ENCODE measurements around the gene CHMP1A. TPM values are rescaled to one million over a fixed set of nuclear protein-coding genes. Genes with fewer than 3 reads are reported as not detected.

Gene CHMP1A
- total RNA-seq, 1 experiment from 2014 or later: 151 TPM

DNA sequence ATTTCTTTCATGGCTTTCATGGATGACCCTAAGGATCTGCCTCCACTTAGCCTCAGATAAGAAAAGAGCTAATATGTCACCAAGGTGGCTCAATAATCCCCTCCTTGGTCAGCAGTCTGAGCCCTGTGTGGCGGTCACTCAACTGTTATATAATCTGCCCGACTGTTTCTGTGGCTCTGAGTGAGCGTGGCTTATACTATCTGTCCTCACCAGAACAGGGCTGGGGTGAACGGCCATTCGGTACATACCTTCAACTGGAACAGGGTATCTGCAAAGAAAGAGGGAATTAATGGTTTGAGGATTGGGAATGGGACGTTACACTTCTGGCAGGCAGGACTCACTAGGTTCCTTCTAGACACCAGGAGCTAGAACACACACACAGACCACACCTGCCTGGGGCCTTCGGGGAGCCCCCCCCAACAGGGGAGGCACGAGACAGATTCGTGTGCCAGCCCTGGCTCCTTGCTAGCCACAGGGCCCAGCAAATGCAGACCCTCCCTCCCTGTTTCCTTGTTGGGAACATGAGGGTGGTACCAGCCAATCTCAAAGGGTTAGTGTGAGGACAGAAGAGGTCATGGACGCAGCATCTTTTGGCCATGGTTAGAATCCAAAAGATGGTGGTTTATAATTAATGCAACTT is 3.7 kb downstream of the CHMP1A start:
- intact Hi-C loops (cut with micrococcal nuclease; ENCODE audit: unreplicated experiment): no loop called here
- H3F3A ChIP-seq (ENCODE audit: insufficient read depth, low read depth): peaks cover 9% of the 10 kb centered on the region; the same call in 1 of the 2 replicates
- H3K27ac ChIP-seq: no peak overlapping the region
- DNase-seq: no peak
- H3K27me3 ChIP-seq (ENCODE audit: insufficient read depth, low read depth): no peaks in the 10 kb centered on the region
- H3K9me2 ChIP-seq (ENCODE audit: insufficient read depth): no peaks in the 10 kb centered on the region
- ChIA-PET POLR2A (ENCODE audit: unreplicated experiment) (interaction anchor here (0.8 kb wide), 1 partner anchor 381 kb away, joined by 3 read pairs; no protein-coding TSS in a partner anchor), CTCF (interaction anchor here (0.7 kb wide), 1 partner anchor 19 kb away, joined by 8 read pairs; no protein-coding TSS in a partner anchor)
- peaks cover 55% of the 10 kb centered on the region for H3K79me2 ChIP-seq (ENCODE audit: low read depth)
- TF ChIP-seq CTCF (conservative IDR thresholded peaks at IDR 0.05) (no peak), EZH2 (IDR thresholded peaks at IDR 0.05; ENCODE audit: low read depth) (no peak)
- H3K9me3 ChIP-seq (ENCODE audit: insufficient read depth, low read depth): no peaks in the 10 kb centered on the region
- H3K4me3 ChIP-seq: no peak overlapping the region
- BruUV-seq (replicated peaks): no TSS peak
- H2AFZ ChIP-seq: no peak overlapping the region
- H3K36me3 ChIP-seq (ENCODE audit: low read depth): 0 out of 2 replicates have a peak, but pooled peaks cover 5% of the 10 kb centered on the region
- peaks cover 19% of the 10 kb centered on the region for H4K20me1 ChIP-seq (ENCODE audit: insufficient read depth)
- H3K4me2 ChIP-seq: no peak overlapping the region
- H3K4me1 ChIP-seq (replicated peaks; ENCODE audit: insufficient read depth): peaks cover 12% of the 10 kb centered on the region

DNA sequence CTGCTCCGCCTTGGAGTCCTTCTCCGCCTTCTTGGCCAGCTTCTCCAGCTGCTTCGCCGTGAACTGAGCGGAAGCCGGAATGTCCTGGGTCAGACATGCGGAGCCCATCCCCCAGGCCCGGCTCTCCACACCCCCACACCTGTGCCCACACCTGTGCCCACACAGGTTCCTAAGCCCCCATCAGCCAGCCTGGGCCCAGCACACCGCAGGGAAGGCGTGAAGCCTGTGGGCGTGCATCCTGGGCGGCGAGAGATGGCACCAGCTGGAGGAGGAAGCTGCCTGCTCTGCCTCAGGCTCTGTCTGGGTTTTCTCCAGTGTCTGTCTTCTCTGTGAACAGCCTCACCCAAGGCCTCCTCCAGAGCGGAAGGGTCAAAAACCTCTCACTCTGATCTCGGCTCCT is 5.9 kb downstream of the CHMP1A start:
- Histone ChIP-seq H3K4me1 (replicated peaks; ENCODE audit: insufficient read depth) (peaks cover 8% of the 10 kb centered on the region), H3K4me3 (no peak overlapping the region), H3K9me2 (ENCODE audit: insufficient read depth) (no peaks in the 10 kb centered on the region), H3K27ac (no peak overlapping the region), H4K20me1 (ENCODE audit: insufficient read depth) (peaks cover 21% of the 10 kb centered on the region), H3K79me2 (ENCODE audit: low read depth) (peaks cover 39% of the 10 kb centered on the region), H3K27me3 (ENCODE audit: insufficient read depth, low read depth) (no peaks in the 10 kb centered on the region), H3K9me3 (ENCODE audit: insufficient read depth, low read depth) (no peaks in the 10 kb centered on the region), H2AFZ (no peak overlapping the region), H3K36me3 (ENCODE audit: low read depth) (0 out of 2 replicates have a peak, but pooled peaks cover 8% of the 10 kb centered on the region), H3F3A (ENCODE audit: insufficient read depth, low read depth) (peaks cover 9% of the 10 kb centered on the region; the same call in 1 of the 2 replicates), H3K4me2 (no peak overlapping the region)
- DNase-seq: no peak
- CTCF ChIA-PET: no interaction called here
- BruUV-seq (replicated peaks): no TSS peak
- TF ChIP-seq CTCF (conservative IDR thresholded peaks at IDR 0.05): no peak
- TF ChIP-seq EZH2 (IDR thresholded peaks at IDR 0.05; ENCODE audit: low read depth): no peak
- intact Hi-C loops (cut with micrococcal nuclease; ENCODE audit: unreplicated experiment): no loop called here
- POLR2A ChIA-PET (ENCODE audit: unreplicated experiment): interaction anchor here (0.6 kb wide), 1 partner anchor 64 kb away, joined by 4 read pairs; no protein-coding TSS in a partner anchor

DNA sequence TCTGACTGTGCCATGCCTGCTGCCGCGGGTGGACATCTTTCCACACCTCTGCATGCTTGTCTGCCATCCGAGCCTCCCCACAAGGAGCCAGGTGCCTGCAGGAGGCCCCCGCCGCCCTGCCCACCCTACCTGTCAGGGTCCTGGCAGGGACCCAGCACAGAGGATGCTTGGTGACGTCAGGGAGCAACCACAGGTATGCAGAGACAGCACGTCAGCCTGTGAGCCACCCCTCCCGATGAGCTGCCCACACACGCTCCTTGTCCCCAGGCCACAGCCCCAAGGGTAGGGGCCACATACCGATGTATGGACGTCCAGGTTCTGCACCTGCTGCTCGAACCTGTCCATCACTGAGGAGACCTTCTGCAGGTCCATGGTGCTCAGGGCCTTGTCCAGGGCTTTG is 10.6 kb downstream of the CHMP1A start:
- Histone ChIP-seq H3F3A (ENCODE audit: insufficient read depth, low read depth) (no peaks in the 10 kb centered on the region; the same call in 1 of the 2 replicates), H3K36me3 (ENCODE audit: low read depth) (0 out of 2 replicates have a peak, but pooled peaks cover 4% of the 10 kb centered on the region), H3K4me2 (no peak overlapping the region), H3K27ac (no peak overlapping the region), H3K9me2 (ENCODE audit: insufficient read depth) (no peaks in the 10 kb centered on the region), H3K79me2 (ENCODE audit: low read depth) (0 out of 2 replicates have a peak, but pooled peaks cover 5% of the 10 kb centered on the region), H3K4me3 (no peak overlapping the region), H2AFZ (no peak overlapping the region), H3K4me1 (replicated peaks; ENCODE audit: insufficient read depth) (no peaks in the 10 kb centered on the region), H4K20me1 (ENCODE audit: insufficient read depth) (peaks cover 12% of the 10 kb centered on the region), H3K9me3 (ENCODE audit: insufficient read depth, low read depth) (no peaks in the 10 kb centered on the region), H3K27me3 (ENCODE audit: insufficient read depth, low read depth) (no peaks in the 10 kb centered on the region)
- BruUV-seq (replicated peaks): no TSS peak
- POLR2A ChIA-PET (ENCODE audit: unreplicated experiment): no interaction called here
- TF ChIP-seq CTCF (conservative IDR thresholded peaks at IDR 0.05) (no peak), EZH2 (IDR thresholded peaks at IDR 0.05; ENCODE audit: low read depth) (no peak)
- intact Hi-C loops (cut with micrococcal nuclease; ENCODE audit: unreplicated experiment): no loop called here
- CTCF ChIA-PET: interaction anchor here (0.6 kb wide), 2 partner anchors 32 to 331 kb away, joined by 3 to 4 read pairs; no protein-coding TSS in a partner anchor
- DNase-seq: peak in 1 of 2 experiments; percentile 83
